GM12872 (cell line): Measurements from ENCODE around the gene TPK1.

Experiments used
- TF ChIP-seq, protein P1 (sequence below): IDR thresholded peaks from 3 replicates; pipeline ENCODE4 v1.5.1; 2011; ENCODE audit warnings: low read depth, mild to moderate bottlenecking, low read length, moderate library complexity; ENCODE audit not compliant: insufficient read depth

The TPK1 gene

DNA sequence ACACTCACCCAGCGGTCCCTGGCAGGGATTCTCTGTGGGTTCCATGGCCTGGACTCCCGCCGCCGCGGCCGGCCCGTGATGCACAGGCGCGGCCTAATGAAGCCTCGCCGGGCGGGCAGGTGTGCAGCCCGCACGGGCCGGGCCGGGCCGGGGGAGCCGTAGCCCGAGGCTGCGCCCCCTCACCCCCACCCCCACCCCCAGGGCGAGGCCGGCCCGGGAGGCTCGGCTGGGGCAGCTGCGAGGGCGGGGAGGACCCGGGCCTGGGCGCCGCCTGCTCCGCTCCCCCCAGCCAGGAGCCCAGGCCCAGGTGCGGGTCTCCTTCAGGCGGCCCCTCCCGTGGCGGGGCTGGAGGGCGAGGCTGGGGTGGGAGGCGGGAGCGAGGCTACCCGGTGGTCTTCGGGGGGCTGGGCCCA, 432.2 kb downstream of the TPK1 start, which contains the start of gene NOBOX:
TSS of gene NOBOX (minus strand) at position 45 of the 413 bp plus-strand sequence.
- TF ChIP-seq, protein P1, sequence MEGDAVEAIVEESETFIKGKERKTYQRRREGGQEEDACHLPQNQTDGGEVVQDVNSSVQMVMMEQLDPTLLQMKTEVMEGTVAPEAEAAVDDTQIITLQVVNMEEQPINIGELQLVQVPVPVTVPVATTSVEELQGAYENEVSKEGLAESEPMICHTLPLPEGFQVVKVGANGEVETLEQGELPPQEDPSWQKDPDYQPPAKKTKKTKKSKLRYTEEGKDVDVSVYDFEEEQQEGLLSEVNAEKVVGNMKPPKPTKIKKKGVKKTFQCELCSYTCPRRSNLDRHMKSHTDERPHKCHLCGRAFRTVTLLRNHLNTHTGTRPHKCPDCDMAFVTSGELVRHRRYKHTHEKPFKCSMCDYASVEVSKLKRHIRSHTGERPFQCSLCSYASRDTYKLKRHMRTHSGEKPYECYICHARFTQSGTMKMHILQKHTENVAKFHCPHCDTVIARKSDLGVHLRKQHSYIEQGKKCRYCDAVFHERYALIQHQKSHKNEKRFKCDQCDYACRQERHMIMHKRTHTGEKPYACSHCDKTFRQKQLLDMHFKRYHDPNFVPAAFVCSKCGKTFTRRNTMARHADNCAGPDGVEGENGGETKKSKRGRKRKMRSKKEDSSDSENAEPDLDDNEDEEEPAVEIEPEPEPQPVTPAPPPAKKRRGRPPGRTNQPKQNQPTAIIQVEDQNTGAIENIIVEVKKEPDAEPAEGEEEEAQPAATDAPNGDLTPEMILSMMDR = no peak

DNA sequence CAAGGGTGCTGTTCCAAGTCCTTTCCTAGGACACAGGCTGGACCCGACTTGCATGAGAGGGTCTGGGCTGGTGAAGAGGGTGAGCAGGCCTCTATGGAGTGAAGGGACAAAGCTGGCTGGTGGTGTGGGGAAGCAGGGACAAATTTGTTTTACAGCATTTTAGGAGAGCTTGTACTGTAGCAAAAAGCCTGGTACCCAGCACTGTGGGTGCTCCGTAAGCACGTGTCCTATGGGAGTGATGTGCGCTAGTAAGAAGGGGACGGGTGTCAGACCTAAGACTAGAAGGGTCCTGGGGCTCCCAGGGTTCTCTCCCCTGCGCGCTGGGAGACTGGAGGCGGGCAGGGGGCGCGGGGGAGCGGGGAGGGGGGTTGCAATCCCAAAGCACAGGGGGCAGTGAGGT, 432.8 kb downstream of the TPK1 start:
- TF ChIP-seq, protein P1 = no peak
